K562 (cell line): ENCODE data around the gene GCHFR. TPM values are rescaled to one million over a fixed set of nuclear protein-coding genes. Genes with fewer than 3 reads are reported as not detected.

ENCODE experiments used
- ATAC-seq: fragments of 200-7000 bp; cut with Tn5 transposase; 3 replicates; pipeline ENCODE4 v1.9.1; 2020; ENCODE audit warnings: moderate library complexity
- BruUV-seq: library from RNA; stranded (reverse); fragments of 400-500 nt; replicated peaks from 2 replicates; lab custom pipeline; 2021; lab: Mats Ljungman, UMichigan
- CTCF ChIA-PET: fragments of 300-600 bp; formaldehyde crosslinking; extraction: SDS; loops from one replicate; lab custom pipeline; 2021; ENCODE audit warnings: low intra/inter-chr PET ratio; lab: Yijun Ruan, JAX
- POLR2A ChIA-PET: fragments of 300-600, 350-650 bp; sonication (Branson Sonifier 250); formaldehyde crosslinking; extraction: SDS; loops from one replicate; lab custom pipeline; 2021; ENCODE audit warnings: antibody characterized with exemption, inconsistent platforms; lab: Yijun Ruan, JAX
- DNase-seq, 4 experiments: peaks; one replicate each; pipeline versions ENCODE4 v3.0.0 to v3.0.0-alpha.2; 2011 to 2018; ENCODE audit warnings: low spot score in 3 of 4, mixed read lengths in 3 of 4; ENCODE audit errors: extremely low read depth in 1 of 4
- FAIRE-seq: peaks from 2 replicates; lab custom pipeline; 2011; peaks lifted over from hg19 to GRCh38; lab: Jason Lieb, UNC
- H2AFZ ChIP-seq: 2 replicates; pipeline ENCODE4 v1.6.0; 2011; ENCODE audit warnings: low read depth, low read length, control low read depth, inconsistent platforms
- H3K27ac ChIP-seq: fragments of 200-600 bp; 3 replicates; pipeline ENCODE4 v1.8.0; 2011; ENCODE audit warnings: low read depth, mild to moderate bottlenecking, control low read depth, inconsistent platforms, low read length, moderate library complexity, mixed read lengths; ENCODE audit errors: extremely low read depth
- H3K27me3 ChIP-seq, 2 experiments: fragments of 300-600 bp in 1 of 2; 2 replicates in 1 of 2; 3 replicates in 1 of 2; pipeline versions ENCODE4 v1.6.0 to v1.8.0; 2011; ENCODE audit warnings: inconsistent platforms in 2 of 2, low read length in 2 of 2, mild to moderate bottlenecking in 1 of 2, mixed read lengths in 1 of 2, moderate library complexity in 1 of 2; ENCODE audit not compliant: control insufficient read depth in 2 of 2, insufficient read depth in 2 of 2
- H3K36me3 ChIP-seq: fragments of 300-600 bp; 3 replicates; pipeline ENCODE4 v1.8.0; 2011; ENCODE audit warnings: mild to moderate bottlenecking, low read length, inconsistent platforms; ENCODE audit not compliant: control insufficient read depth, insufficient read depth
- H3K4me1 ChIP-seq, 2 experiments: fragments of 200-600 bp in 1 of 2; replicated peaks in 1 of 2; 2 replicates in 1 of 2; 3 replicates in 1 of 2; pipeline versions ENCODE4 v1.5.1 to v1.8.0; 2011; ENCODE audit warnings: inconsistent platforms in 2 of 2, low read length in 2 of 2, mild to moderate bottlenecking in 1 of 2, mixed read lengths in 1 of 2, moderate library complexity in 1 of 2; ENCODE audit not compliant: control insufficient read depth in 2 of 2, insufficient read depth in 2 of 2
- H3K4me2 ChIP-seq: 2 replicates; pipeline ENCODE4 v1.6.1; 2011; ENCODE audit warnings: low read length, control low read depth, inconsistent platforms, mixed read lengths; ENCODE audit not compliant: insufficient read depth
- H3K4me3 ChIP-seq: fragments of 200-600 bp; sonication (generic), shearing (Covaris generic); 2 replicates; pipeline ENCODE4 v1.5.1; 2016; ENCODE audit warnings: control low read depth, inconsistent platforms
- H3K79me2 ChIP-seq: fragments of 200-600 bp; 3 replicates; pipeline ENCODE4 v1.8.0; 2011; ENCODE audit warnings: low read length, inconsistent platforms; ENCODE audit not compliant: control insufficient read depth, insufficient read depth
- H3K9ac ChIP-seq, 2 experiments: 2 replicates each; pipeline versions ENCODE4 v1.6.0 to v1.6.1; 2011; ENCODE audit warnings: low read depth in 2 of 2, low read length in 2 of 2, control low read depth in 1 of 2, inconsistent platforms in 1 of 2, mild to moderate bottlenecking in 1 of 2, mixed read lengths in 1 of 2; ENCODE audit not compliant: insufficient read depth in 1 of 2
- H3K9me1 ChIP-seq: one replicate; pipeline ENCODE4 v1.6.0; 2011; ENCODE audit warnings: inconsistent platforms, mild to moderate bottlenecking, low read length, moderate library complexity; ENCODE audit not compliant: control insufficient read depth, insufficient read depth
- H3K9me3 ChIP-seq: replicated peaks from 2 replicates; pipeline ENCODE4 v1.5.1; 2011; ENCODE audit warnings: low read depth, low read length, inconsistent platforms; ENCODE audit not compliant: control insufficient read depth, insufficient read depth
- H4K20me1 ChIP-seq: replicated peaks from 2 replicates; pipeline ENCODE4 v1.6.1; 2011; ENCODE audit warnings: low read length, inconsistent platforms, mixed read lengths; ENCODE audit not compliant: control insufficient read depth, insufficient read depth
- BHLHE40 ChIP-seq: IDR thresholded peaks from 2 replicates; pipeline ENCODE4 v1.6.1; 2011; ENCODE audit warnings: low read length, improper control_type of control experiment
- CBX2 ChIP-seq: fragments of 200-600 bp; sonication (generic); IDR thresholded peaks from one replicate; pipeline ENCODE4 v1.6.1; 2012; ENCODE audit warnings: mild to moderate bottlenecking, low read length, inconsistent platforms; ENCODE audit not compliant: insufficient read depth, poor library complexity, severe bottlenecking
- HDAC8 ChIP-seq: fragments of 450-650 bp; IDR thresholded peaks from 2 replicates; pipeline ENCODE4 v1.6.1; 2016; ENCODE audit warnings: mild to moderate bottlenecking, missing genetic modification characterization, moderate library complexity, missing compliant biosample characterization
- JUN ChIP-seq, 2 experiments: sonication (generic) in 1 of 2; formaldehyde crosslinking in 1 of 2; IDR thresholded peaks; 2 replicates each; pipeline versions ENCODE4 v1.6.1 to v1.8.0; 2012 to 2022; ENCODE audit warnings: borderline replicate concordance in 2 of 2, mild to moderate bottlenecking in 2 of 2, improper control_type of control experiment in 1 of 2, low read depth in 1 of 2, low read length in 1 of 2, missing genetic modification reagents in 1 of 2
- KDM1A ChIP-seq, 2 experiments: fragments of 450-650 bp; IDR thresholded peaks; 2 replicates each; pipeline ENCODE4 v1.6.1; 2016; ENCODE audit warnings: mild to moderate bottlenecking in 2 of 2
- NBN ChIP-seq: fragments of 450-650 bp; IDR thresholded peaks from 2 replicates; pipeline ENCODE4 v1.6.1; 2016; ENCODE audit warnings: low read depth, mild to moderate bottlenecking
- ZBTB11 ChIP-seq, 3 experiments: fragments of 200-800 bp in 1 of 3; fragments of 250-450 bp in 1 of 3; fragments of 450-650 bp in 1 of 3; sonication (Bioruptor Pico) in 1 of 3; sonication (Bioruptor generic) in 1 of 3; formaldehyde crosslinking in 1 of 3; IDR thresholded peaks; 2 replicates each; pipeline versions ENCODE4 v1.6.1 to v1.8.0; 2016 to 2022; ENCODE audit warnings: mild to moderate bottlenecking in 2 of 3, missing genetic modification characterization in 2 of 3, missing compliant biosample characterization in 1 of 3, moderate library complexity in 1 of 3
- ZBTB43 ChIP-seq: sonication (generic); formaldehyde crosslinking; IDR thresholded peaks from 2 replicates; pipeline ENCODE4 v1.8.0; 2023; ENCODE audit warnings: mild to moderate bottlenecking, missing genetic modification reagents
- ZNF586 ChIP-seq: fragments of 450-650 bp; formaldehyde crosslinking; conservative IDR thresholded peaks from 2 replicates; pipeline ENCODE4 v1.4.0; 2020; ENCODE audit warnings: mild to moderate bottlenecking, moderate library complexity
- WGBS: fragments of 100-300 bp; shearing (Covaris generic); methylation state at CpG from one replicate; pipeline ENCODE4 v1.1.6; 2016; ENCODE audit warnings: low coverage, mixed read lengths; ENCODE audit not compliant: insufficient coverage; ENCODE audit errors: missing lambda C conversion rate; 5-methylcytosine and 5-hydroxymethylcytosine counted together
- in situ Hi-C: fragments of 300-500 bp; cut with MboI; formaldehyde crosslinking; loops from 4 replicates; pipeline ENCODE4 v1.15.0; 2018; ENCODE audit warnings: inconsistent platforms, mixed read lengths
- intact Hi-C: fragments of 100-400 bp; cut with micrococcal nuclease; formaldehyde crosslinking; loops from 2 replicates; pipeline ENCODE4 v1.14.2; 2022
- polyA plus RNA-seq, 8 experiments: library from polyadenylated mRNA; depleted of rRNA in 4 of 8; stranded (reverse) in 5 of 8; unstranded in 3 of 8; fragments of >200 nt; fragmentation: Nextera tagmentation in 2 of 8; fragmentation: Illumina TruSeq in 1 of 8; extraction: Ambion mirVana in 2 of 8; extraction: Trizol in 1 of 8; gene quantifications; 2 replicates each; pipeline versions ENCODE4 v1.2.1 to v1.2.3, GENCODE V29; 2011 to 2014; ENCODE audit warnings: inconsistent platforms in 1 of 8, missing spikeins in 1 of 8
- total RNA-seq, 7 experiments: library from RNA; depleted of rRNA in 6 of 7; stranded (reverse); fragments of >200 nt in 6 of 7; fragmentation: Illumina TruSeq in 2 of 7; extraction: Trizol in 2 of 7; gene quantifications; 2 replicates each; pipeline versions ENCODE4 v1.2.1 to v1.2.3, GENCODE V29; 2011 to 2021; ENCODE audit warnings: low replicate concordance in 1 of 7

Gene GCHFR
- total and polyA plus RNA-seq, 9 of the 15 experiments (the other 6 are each of a cell fraction or from before 2014, with no cell fraction given): 8.7 to 83.5 (median 20.8) TPM

DNA sequence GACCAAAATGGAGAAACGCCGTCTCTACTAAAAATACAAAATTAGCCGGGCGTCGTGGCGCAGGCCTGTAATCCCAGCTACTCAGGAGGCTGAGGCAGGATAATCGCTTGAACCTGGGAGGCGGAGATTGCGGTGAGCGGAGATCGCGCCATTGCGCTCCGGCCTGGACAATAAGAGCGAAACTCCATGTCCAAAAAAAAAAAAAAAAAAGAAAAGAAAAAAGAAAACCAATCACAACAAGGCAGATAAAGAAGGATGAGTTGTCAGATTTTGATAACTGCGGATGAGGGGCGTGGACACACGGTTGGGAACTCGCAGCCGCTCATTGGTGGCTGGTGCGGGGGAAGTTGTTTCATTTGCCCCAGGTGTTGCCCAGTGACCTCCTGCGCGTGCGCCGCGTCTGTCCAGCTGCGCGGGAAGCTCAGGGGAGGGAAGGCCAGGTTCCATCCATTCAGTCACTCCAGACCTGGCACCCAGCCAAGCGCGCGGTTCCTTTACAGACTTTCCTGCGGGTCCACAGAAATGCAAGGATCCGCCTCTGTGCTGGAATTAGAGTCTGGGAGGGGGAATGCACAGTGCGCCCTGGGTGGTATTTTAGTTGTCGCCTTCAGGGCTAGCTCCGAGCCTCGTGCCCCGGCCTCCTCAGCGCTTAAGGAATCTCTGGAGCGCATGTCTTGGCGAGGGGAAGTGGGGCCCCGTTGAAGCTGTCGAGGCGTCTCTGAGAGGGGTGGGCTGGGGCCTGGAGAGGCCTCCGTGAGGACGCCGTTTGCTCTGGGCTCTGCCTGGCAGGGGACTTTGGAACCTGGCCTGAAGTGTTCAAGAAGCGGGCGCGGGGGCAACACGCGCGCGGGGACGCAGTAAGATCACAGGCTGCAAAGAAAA, 708 bp upstream of the GCHFR start (continued):
- TF ChIP-seq ZBTB43 (CRISPR knock-in tag): peak; percentile 73; the same call in 1 of the 2 replicates
- TF ChIP-seq HDAC8 (tag): peak; percentile 37; the same call in 1 of the 2 replicates
- peak in 1 of 2 experiments; percentile 27; a peak in 1 of 4 replicates for TF ChIP-seq KDM1A (IDR thresholded peaks at IDR 0.05)

DNA sequence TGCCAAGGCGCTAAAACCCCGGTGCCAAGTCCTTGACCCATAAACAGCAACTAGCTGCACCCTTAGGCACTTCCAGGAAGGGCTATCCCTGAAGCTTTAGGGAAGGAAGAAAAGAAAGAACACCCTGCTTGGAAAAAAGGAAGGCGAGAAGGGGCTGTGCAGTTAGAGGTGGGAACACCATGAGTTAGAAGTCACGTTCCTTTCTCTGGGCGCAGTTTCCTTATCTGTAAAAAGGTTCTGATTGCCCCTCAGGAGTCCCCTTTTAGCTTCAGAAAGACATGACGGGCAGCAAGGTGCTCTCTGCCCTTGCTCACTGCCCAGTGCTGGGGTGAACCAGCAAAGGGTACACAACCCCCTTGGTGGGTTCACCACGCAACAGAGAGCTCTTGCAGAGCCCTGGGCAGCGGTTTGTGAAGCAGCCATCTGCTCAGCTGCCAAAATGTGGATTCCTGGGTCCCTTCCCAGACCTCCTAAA, 798 bp downstream of the GCHFR start:
- Histone ChIP-seq H2AFZ (peak overlapping the region; percentile 96), H3K79me2 (no peaks in the 10 kb centered on the region), H3K36me3 (peaks cover 16% of the 10 kb centered on the region; the same call in 1 of the 3 replicates), H3K9me1 (no peaks in the 10 kb centered on the region), H4K20me1 (no peaks in the 10 kb centered on the region; the same call in none of the 2 replicates), H3K9me3 (no peaks in the 10 kb centered on the region), H3K27me3 (no peaks in the 10 kb centered on the region), H3K4me1 (peaks cover 21 to 63% of the 10 kb centered on the region in 2 experiments; a peak in 4 of 5 replicates), H3K4me3 (peak overlapping the region; percentile 64), H3K9ac (peak overlapping the region; percentile 72 to 92), H3K27ac (peak overlapping the region; percentile 82), H3K4me2 (peak overlapping the region; percentile 88)
- DNase-seq (no peak), ATAC-seq (peak; percentile 0; the same call in 1 of the 3 replicates), FAIRE-seq (peak; percentile 23)
- BruUV-seq: TSS peak; percentile 57
- in situ Hi-C loops (no loop called here), intact Hi-C loops (loop anchor here (10.0 kb wide), 1 partner anchor 170 kb away; the partner anchor contains the start of gene KNL1)
- CTCF ChIA-PET: no interaction called here
- TF ChIP-seq JUN (IDR thresholded peaks at IDR 0.05; ENCODE audit: borderline replicate concordance, low read depth, low read length) (no peak), JUN (CRISPR knock-in tag; IDR thresholded peaks at IDR 0.05; ENCODE audit: borderline replicate concordance) (no peak), ZNF586 (CRISPR knock-in tag) (0 out of 2 replicates have a peak, but pooled peaks have one; percentile 40), BHLHE40 (peak; percentile 54), ZBTB11 (CRISPR knock-in tag; IDR thresholded peaks at IDR 0.05) (0 out of 6 replicates have a peak, but pooled peaks of 1 of the 3 experiments have one; percentile 6), CBX2 (no peak), NBN (no peak)
- POLR2A ChIA-PET: interaction anchor here (0.5 to 3.8 kb wide), 14 partner anchors 8 to 434 kb away, joined by 3 to 18 read pairs (median 4); partner anchors contain the start of genes RAD51 and SPINT1
- 20% methylated on average over 8 of the region's 8 CpGs for WGBS
